ENCODE data around the gene METTL16.

Gene METTL16

DNA sequence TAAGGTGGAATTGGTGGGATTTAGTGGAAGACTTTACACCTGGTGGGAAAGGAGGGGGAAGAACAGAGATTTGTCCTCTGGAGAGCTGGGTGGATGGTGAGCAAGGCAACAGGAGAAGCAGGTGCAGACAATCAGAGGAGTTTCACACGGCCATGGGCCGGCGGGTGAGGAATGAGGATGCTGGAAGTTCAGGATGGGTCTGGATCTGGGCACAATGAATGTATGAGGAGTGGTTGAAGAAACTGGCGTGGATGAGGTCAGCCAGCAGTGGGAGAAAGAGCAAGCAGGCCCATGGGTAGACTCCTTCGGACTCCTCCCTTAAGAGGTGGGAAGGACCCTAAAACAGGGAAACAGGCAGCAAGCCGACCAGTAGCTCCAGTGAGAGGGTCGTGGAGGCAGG lies 100.7 kb downstream of the METTL16 start:
- no peak for DNase-seq

DNA sequence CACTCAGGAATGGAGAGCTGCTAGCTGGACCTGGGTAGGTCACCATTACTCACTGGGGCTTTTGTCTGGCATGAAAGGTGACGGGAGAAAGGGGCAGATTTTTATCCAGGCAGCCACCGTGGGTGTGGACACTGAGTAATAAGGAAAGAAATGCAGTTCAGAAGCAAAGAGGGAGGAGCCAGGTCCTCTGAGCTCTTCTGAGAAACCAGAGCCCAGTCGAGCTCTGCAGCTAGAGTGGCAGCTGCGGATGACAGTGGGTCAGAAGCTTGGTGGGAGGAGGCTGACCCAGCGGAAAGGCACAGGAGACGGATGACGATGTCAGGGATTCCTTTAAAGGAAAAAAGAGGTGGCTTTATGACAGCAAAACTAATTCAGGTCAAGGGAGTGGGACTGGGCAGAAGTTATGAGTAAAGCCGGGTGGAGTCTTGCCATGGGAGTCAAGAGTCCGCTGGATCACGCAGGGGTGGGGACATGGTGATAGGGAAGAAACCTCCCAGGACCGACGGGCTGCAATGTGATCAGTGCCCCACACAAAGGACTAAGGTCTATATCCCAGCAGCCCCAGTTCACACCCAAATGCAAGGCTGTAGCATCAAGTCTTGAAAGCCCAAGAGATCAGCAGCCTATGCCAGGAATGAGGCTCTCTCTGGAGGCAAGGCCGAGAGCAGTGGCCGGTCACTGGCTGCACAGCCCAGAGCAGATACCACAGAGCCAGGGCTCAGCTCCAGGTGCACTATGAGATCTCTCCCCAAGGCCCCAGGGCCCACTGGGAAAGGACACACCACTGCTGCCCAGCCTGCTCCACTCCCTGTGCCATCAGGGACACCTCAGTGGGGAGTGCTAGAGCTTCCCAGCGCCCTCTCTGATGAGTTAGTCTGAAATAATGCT lies 104.5 kb downstream of the METTL16 start:
- DNase-seq = no peak

DNA sequence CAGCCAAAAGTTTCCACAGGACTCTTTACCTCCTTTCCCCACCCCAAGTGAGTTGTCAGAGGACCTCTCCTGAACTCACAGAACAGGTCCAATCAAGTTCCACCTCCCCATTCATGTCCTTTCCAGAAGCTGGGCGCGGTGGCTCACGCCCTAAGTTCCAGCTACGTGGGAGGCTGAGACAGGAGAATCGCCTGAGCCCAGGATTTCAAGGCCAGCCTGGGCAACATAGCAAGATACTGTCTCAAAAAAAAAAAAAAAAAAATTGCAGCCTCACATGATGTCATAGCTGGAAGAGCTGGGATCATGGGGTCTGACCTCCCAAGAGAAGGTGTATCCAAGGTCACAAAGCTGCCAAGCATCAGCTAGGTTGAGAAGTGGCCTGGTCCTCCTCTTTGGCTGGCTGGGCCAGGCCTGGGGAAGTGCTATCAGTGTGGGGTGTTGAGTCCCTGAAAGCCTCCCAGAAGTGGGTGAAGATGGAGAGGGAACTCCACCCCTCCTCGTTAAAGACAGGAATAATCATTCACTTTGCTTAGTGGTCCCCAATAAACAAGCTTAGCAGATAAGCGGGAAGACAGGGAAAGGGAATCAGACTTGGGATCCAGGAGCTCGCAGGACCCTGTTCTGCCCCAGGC lies 105.3 kb downstream of the METTL16 start:
- no peak for DNase-seq

DNA sequence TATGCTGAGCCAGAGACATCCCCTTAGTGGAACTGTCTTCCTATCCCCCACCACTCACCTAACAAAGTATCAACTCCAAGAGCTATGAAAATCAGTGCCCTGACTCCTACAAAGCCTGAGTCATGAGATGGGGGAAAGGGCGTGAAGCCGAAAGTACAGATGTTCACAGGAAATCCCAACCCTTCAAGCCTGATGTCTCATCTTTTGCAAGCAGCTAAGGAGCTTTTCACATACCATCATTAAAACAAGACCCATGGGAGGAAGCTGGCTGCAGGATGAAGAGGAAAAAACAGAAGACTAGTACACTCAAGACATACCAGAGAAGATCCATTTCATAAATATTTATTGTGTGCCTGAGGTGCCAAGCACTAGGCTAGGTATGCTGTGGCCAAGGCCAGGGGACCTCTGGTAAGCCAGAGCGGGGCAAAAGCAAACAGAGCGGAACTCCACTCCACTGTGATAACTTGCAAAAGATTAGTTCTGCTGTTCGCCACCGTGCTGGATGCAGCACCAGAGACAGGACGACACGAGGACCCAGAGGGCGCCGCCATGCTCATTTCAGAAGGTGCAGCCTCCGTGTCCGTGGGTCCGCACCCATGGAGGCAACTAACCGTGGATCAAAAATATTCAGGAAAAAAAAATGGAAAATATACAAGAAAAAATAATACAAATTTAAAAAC lies 106.3 kb downstream of the METTL16 start:
- no peak for DNase-seq

DNA sequence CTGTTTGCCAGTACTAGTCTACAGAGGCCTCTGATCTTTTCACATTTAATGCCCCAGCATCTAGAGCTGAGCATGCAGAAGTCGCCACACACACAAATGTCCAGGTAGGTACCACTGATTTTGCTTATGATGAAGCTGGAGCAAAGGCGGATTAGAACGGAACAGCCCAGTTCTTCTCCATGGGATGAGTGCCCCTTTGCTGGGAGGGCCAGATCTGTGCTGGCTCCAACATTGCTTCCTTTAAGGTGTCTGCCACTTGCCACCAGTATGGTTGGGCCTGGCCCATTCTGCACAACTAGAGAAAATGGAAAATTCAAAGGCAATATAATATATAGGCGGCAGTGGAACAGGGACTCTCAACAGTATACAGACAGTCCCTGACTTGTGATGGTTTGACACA lies 108.6 kb downstream of the METTL16 start:
- DNase-seq = no peak

DNA sequence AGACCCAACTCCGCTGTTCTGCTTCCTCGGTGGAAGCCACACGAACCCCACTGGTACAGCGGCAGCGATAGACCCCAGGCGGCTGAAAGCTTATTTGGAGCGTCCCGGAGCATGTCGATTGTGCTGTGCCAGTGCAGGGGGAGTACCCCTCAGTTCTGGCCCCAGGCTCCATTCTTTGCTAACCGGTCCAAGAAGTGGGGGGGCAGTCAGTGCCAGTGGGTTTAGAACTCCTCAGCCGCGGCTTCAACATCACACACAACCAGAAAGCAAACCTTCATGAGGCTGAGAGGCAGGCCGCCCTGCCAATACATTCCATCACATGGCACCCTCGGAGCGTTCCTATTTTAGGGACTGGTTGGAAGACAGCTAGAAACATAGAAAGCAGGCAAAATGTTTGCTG lies 109.1 kb downstream of the METTL16 start:
- no peak for DNase-seq

DNA sequence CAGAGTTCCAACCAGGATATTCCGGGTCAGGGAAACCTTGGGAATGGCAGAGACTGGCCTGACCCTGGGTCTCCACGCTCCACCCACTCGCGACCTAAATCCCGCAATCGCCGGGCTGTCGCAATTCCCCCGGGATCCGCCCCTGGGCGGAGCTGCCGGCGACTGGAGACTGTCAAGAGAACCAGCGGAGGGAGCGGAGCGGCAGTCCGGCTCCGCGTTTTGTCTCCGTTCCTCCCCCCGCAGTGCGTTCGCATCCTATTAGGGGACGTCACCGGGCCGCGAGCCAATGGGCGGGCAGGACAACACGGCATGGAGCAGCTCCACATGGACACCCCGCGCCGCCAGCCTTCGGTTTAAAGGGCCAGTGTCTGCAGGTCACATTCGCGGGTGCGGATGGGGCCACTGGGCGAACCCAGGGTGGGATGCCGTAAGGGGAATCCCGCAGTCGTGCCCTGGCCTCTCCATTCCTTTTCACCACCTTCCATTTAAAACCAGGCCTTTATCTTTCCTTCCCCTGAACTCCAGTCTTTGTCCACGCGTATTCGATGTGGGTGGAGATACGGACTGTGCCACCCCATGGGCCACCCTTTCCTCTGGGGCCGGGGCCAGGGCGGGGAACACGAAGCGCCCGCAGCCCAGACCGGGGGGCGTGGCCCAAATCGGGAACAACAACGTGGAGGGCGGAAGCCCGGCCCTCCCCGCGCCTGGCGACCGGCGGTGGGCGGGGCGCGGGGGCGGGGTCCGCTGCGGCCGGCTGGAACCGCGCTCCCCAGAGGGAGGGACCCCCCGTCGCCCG lies 110.1 kb downstream of the METTL16 start:
- DNase-seq = peak; percentile 99

DNA sequence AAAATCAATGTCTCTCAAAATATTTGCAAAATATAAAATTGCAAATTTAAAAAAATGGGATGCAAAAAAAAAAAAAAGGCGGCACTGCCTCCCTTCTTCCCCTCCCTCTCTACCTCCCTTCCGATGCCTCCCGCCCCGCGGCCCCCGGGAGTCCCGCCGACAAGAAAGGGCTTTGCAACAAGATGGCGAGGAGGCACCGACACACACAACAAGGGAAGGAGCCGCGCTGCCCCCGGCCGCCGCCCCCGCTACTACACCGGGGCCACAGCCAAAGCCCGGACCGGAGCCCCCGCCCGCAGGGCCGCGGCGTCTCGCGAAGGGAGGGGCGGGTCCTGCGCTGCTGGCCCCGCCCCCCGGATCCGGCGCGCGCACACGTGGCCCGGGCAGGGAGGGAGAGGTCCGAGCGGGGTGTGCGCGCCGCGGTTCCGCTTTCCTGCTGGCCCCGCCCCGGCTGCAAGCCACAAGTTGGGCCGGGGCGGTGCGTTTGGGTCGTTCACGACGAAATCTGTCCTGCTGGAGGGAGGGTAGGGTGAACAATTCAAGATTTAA lies 110.7 kb downstream of the METTL16 start, which contains the start of gene MNT:
Gene MNT (minus strand): TSS at position 184 of the 549 bp plus-strand sequence. CDS start 348 bp downstream, outside the sequence.
- peak; percentile 93 to 95 for DNase-seq

DNA sequence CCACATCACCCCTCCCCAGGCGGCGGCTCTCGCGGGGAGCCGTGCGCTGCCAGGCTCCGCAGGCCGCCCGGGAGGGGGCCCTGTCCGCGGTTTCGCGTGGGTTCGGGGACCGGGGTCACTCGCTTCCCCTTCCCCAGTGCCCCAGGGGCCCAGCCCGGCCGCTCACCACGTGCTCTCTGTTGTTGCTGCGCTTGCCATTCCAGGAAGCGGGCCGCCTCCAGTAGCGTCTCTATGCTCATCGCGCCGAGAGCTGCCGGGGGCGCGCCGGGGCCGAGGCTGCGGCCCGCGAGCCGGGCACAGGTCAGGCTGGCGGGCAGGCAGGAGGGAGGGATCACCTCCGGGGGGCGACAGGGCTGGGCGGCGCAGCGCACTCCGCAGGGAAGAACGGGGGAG lies 111.2 kb downstream of the METTL16 start:
- DNase-seq = peak; percentile 55 to 57

DNA sequence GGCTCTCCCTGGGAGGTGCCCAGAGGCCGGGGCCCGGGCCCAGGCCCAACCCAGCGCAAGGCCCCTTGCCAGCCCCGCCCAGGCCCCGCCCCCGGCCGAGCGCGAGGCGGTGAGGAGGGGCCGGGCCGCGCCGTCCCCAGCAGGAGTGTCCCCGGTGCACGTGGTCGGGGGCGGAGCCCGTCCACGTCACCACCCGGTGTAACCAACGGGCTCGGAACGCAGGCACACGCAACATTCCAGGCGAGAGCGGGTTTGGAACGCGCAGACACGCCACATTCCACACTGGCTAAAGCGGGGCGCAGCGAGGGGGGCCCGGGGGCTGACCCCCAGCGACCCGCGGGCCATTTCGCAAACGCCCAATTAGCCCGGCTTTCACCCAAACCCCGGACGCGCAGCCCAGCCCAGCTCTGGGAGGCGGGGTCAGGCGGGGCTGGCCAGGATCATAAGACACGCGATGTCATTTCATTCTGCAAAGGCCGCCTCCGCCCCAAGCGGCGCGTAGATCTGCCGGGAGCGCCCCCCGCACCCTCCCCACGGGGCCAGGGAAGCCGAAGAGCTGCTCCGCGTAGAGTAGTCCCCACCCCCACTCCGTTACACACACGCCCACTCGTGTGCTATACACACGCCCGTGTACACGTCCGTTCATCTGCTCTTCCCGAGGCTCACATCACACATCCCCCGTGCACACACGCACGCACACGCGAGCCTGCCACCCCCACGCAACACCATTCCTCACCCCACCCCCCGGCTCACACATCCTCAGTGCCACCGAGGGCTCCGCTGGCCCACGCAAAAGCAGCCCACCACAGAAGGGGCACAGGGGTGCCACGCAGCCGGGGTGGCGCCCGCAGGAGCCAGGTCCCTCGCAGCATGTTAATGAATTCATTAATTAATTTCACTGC lies 111.9 kb downstream of the METTL16 start:
- peak; percentile 91 to 94 for DNase-seq

DNA sequence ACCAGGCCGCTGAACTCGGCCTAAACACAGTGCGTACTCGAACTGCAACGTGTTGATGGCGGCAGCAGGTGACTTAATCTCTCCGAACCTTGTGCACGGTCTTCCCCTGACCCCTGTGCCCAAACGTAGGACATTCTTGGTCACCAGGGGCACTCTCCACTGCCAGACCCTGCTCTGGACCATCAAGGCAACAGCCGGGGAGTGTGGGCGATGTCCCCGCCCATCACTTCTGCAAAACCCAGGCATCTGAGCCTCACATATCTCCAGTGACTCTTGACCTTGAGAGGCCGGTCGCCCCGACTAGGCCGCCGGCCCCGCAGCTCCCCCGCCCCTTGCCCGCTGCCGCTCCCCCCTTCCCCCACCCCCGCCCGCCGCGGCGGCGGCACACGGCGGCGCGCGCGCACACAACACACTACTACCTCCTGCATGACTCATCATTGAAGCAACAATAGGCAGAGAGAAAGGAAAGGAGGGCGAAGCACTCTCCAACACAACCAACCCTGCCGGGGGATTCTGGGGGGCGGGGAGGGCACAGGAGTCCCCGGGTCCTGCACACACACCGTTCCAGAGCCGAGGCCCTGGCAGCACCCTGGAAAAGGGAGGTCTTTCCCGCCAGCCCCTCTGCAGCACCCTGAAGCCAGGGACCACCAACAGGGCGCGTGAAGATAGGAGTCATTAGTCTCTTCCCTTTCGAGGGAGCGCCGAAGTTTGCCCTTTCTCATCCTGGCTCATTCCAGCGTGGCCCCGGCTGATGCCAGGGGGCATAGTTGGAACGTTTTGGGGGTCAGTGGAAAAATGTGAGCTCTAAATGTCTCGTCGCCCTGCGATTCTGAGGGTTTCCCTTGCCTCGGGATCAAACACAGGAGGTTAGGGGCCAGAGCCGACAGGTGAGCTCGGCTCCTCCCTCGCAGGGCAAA lies 112.8 kb downstream of the METTL16 start:
- peak; percentile 59 to 65 for DNase-seq

DNA sequence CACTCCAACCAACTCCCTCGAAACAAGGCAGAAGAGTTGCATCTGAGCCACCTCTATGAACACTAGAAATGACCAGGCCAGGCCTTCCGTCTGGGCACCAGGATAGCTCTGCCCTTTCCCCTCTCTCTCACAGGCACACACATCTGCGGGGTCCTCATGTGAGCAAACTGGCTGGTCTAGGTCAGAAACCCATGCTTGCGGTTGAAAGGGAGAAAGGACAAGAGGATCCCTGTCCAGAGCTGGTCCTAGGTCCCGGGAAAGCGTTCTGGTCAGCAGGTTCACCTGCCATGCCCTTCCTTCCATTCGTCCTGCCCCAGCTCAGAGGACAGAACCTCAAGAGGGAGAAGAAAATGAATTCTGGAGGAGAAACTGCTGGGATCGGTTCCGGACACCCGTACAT lies 113.5 kb downstream of the METTL16 start:
- DNase-seq = no peak

DNA sequence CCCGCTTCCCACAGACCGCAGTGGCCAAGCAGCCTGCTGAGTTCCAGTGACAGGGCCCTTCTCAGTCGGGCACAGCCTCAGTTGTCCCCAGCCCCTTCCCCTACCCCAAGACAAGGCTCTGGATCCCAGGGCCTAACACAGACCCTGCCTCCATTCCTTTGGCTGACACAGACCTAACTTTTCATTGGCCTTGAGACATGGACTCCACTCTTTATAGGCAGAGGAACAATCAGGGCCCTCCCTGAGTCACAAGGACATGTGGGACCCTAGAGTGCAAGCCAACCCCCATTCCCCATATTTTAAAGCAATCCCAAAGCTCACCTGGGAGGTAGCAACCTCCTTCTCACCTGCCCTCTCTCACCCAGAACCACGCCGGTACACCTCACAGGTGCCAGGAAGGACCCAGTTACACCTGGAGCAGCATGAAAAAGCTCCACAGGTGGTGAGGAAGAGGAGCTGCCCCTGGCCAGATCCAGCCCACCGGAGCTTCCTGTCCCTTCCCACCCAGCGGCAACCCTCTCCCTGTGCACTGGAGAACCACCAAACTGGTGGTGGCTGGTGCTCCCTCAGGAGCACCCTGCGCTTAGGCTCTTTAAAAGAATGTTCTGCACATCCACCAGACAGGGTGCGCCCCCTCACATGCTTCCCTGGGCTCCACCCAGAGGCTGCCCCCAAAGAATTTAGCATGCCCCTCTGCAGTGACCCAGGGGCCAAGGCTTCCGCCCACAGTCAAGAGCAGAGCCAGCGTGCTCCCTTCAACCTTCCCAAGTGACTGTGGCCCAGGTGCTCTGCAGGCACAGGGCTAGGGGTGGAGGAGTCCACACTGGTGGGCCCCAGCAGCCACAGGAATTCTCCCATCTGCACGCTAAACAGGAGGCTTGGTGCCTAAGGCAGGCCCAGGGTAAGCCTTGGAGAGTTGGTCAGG lies 114.2 kb downstream of the METTL16 start:
- DNase-seq = no peak

DNA sequence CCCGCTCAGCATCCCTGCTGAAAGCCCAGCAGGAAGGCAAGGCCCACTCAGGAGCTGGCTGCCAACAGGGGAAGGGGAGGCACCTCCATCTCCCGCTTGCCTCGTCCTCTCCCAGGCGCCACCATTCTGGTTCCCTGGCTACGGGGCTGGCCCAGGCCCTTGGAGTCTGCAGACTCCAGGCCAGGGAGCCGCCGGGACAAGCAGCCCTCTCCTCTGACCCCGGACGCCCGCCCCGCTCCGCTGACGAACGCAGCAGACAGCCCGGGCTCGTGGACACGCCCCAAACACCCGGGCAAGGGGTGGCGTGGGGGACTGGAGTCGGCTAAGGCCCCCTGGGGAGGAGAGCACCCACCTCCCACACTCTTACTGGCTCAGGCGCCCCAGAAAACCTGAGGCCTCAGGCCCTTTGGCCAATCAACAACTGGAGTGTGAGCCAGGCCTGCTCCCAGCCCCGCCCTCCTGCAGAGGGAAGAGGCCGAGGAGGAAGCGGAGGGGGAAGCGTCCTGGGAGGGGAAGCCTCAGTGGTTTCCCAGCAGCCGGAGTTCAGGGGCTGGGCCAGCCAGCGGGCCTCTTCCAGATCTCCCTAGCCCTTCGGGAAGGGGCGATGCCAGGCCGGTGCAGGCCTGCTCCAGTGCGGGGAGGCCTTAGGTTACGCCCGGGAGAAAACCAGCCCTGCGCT lies 115.0 kb downstream of the METTL16 start:
- DNase-seq = peak; percentile 35 to 48

DNA sequence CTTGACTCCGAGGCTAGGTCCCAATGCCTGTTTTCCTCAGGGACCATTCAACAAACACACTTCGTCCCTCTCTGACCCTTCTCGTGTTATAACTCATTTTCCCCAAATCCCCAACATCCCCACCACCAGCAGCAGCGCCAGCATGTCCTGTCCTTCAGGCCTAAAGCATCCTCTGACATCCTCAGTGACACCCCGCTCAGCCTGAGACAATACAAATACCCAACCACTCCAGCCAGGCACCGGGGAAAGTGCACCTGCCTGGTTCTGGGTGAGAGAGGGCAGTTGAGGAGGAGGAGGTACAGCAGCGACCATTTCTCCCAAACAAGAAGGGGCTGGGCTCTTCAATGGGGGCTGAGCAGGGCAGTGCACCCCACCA lies 115.5 kb downstream of the METTL16 start:
- DNase-seq = no peak

DNA sequence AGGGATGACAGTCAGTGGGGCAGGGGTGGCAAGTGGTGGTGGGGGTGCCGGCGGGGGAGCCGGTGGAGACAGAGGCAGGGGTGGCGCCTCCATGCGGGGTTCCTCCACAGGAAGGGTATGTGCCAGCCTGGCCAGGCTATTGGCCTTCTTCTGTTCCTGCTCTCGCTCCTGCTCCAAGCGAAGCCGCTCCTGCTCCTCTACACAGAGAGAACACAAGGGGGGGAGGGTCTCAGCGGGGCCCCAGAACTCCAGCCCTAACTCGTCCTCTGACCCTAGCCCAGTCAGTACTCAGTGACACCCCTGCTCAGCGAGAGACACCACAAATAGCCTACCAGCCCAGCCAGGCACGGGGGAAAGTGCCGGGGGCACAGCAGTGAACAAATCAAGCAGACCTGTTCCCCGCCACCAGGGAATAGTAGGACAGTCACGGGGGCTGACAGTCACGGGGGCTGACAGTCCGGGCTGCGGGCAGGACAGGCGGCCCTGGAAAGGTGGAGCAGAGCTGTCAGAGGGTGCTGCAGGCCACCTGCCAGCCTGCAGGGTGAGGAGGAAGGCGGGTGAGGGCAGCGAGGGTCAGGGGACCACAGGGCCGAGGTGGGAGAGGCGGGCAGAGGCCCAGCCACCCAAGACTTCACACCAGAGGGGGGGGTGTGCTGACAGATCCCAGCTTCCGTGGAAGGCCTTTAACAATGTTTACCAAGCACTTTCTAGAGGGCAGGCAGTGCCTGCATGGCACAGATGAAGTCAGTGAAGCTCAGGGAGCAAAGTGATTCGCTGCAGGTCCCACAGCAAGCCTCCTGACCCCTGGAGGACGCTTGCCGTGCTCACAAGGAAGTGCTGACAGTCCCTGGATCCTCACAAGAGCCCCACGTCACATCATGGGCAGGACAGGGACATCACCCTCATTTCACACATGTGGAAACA lies 116.2 kb downstream of the METTL16 start:
- DNase-seq = no peak

DNA sequence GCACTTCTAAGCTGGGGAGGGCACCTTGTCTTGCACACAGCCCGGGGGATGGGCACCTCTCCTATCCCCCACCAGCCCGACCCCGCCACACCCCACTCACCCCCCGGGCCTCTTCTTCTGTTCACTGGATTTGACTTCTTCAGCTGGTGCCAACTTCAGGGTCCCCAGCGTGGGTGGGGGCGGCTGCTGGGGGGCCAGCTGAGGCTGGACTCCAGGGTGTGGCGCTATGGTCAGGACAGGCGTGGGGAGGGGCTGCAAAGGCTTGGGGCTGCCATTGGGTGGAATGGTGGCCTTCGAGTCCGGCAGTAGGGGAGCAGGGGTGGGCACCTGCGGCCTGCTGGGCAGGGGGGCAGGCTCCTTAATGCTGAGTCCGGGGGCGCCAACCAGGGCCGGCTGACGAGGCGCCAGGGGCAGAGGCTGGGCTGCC lies 116.9 kb downstream of the METTL16 start:
- DNase-seq = no peak

All from stimulated activated CD4-positive, alpha-beta T cell treated with anti-CD3 and anti-CD28 coated beads, Interleukin-4, amount 100 ng/mL, for 4 hours (primary cell).